HUES6 (cell line): ENCODE data around the gene SERP2.

Experiments
- H3K27ac ChIP-seq: 2 replicates; pipeline ENCODE4 v1.7.0; 2013; ENCODE audit warnings: low read depth, mild to moderate bottlenecking, low read length, inconsistent platforms
- H3K27me3 ChIP-seq: 2 replicates; pipeline ENCODE4 v1.6.1; 2013; ENCODE audit warnings: low read length; ENCODE audit not compliant: control insufficient read depth, insufficient read depth
- H3K36me3 ChIP-seq: 2 replicates; pipeline ENCODE4 v1.6.1; 2013; ENCODE audit warnings: low read length; ENCODE audit not compliant: control insufficient read depth, insufficient read depth
- H3K4me1 ChIP-seq: 2 replicates; pipeline ENCODE4 v1.6.1; 2013; ENCODE audit warnings: low read length; ENCODE audit not compliant: control insufficient read depth, insufficient read depth
- H3K4me3 ChIP-seq: 2 replicates; pipeline ENCODE4 v1.5.1; 2013; ENCODE audit warnings: low read depth, low read length
- H3K9ac ChIP-seq: one replicate; pipeline ENCODE4 v1.6.1; 2013; ENCODE audit warnings: mild to moderate bottlenecking, low read length
- H3K9me3 ChIP-seq: 2 replicates; pipeline ENCODE4 v1.6.1; 2013; ENCODE audit warnings: low read depth, low read length; ENCODE audit not compliant: control insufficient read depth, insufficient read depth

Gene SERP2

DNA sequence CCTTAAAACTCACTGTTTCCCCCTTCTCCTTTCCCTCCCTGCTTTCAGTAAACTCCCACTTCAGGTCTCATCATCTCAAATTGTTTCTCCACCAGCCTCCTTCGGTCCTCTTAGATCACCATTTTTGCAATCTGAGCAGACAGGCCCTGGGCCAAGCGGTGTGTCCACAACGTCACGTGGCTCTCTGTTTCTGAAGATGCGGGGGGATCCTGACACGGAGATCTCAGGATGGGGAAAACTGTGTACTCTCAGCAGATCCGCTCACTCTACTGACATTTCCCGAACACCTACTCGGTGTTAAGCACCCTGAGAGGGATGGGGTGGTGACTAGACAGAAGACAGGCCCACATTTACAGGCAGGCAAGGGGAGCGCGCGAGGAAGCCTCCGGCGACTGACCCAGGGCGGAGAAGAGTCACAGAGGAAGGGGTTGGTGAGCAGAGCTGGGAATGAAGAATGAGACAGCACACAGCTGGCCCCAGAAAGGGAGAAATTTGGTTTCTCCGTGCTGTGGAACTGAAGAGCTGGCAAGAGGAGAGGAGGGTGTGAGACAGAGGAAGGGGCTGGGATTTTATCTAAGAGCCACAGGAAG is 38.8 kb downstream of the SERP2 start:
- Histone ChIP-seq H3K27me3 (no peaks in the 10 kb centered on the region), H3K9ac (no peak overlapping the region), H3K4me3 (no peak overlapping the region), H3K27ac (no peak overlapping the region), H3K36me3 (no peaks in the 10 kb centered on the region), H3K9me3 (no peaks in the 10 kb centered on the region), H3K4me1 (peaks cover 40% of the 10 kb centered on the region)

DNA sequence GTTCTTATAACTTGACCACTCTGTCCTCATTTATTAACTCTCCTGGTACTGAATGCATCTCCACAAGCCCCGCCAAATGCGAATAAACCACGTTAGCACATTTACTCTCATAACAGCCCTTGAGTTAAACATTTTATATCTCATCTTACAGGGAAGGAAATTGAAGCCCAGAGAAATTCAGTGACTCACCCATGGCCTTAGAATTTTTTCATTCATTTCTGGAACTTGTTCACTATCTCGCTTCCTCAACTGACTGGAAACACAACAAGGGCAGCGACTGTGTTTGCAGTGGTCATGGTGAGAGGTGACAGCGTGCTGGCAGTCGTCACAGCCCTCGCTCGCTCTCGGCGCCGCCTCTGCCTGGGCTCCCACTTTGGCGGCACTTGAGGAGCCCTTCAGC is 39.5 kb downstream of the SERP2 start:
- Histone ChIP-seq H3K4me3 (no peak overlapping the region), H3K27me3 (no peaks in the 10 kb centered on the region), H3K9me3 (no peaks in the 10 kb centered on the region), H3K36me3 (no peaks in the 10 kb centered on the region), H3K4me1 (peaks cover 41% of the 10 kb centered on the region), H3K27ac (no peak overlapping the region), H3K9ac (no peak overlapping the region)

DNA sequence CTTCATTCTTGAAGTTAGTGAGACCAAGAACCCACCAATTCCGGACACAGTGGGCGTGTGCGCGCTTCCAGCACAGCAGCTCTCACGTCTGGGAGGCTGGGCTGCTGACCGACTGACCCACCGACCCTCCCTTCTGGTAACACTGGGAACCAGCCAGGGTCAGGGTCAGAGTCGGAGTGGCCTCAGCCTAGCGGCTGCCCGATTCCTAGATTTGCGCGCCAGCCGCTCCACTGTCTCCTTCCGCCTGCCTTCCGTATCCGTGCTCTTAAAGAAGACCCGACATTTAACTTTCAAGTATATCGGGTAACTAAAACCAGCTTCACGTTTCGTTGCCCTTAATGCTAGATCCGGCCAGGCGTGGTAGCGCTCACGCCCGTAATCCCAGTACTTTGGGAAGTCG is 41.1 kb downstream of the SERP2 start:
- no peaks in the 10 kb centered on the region for H3K27me3 ChIP-seq
- H3K4me3 ChIP-seq = no peak overlapping the region
- no peak overlapping the region for H3K27ac ChIP-seq
- H3K36me3 ChIP-seq = no peaks in the 10 kb centered on the region
- H3K9me3 ChIP-seq = no peaks in the 10 kb centered on the region
- H3K9ac ChIP-seq = no peak overlapping the region
- H3K4me1 ChIP-seq = peaks cover 41% of the 10 kb centered on the region

DNA sequence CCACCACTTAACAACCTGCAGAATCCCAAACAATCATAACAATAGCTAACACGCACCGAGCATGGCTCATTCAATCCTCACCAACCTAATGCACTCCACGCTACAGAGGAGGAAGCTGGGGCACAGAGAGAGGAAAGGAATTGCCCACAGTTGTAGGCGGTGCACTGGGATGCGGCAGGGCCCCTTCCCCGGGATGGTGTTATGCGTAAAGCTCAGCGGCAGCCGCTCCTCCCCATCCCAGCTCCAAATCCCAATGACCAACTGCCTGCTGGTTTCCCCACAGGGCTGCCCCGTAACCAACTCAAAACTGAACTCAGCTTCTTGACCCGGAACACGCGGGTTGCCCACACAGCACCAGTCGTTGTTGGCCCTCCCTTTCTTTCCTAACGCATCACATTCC is 42.2 kb downstream of the SERP2 start:
- Histone ChIP-seq H3K9me3 (no peaks in the 10 kb centered on the region), H3K27ac (no peak overlapping the region), H3K4me3 (no peak overlapping the region), H3K36me3 (no peaks in the 10 kb centered on the region), H3K9ac (no peak overlapping the region), H3K4me1 (peaks cover 49% of the 10 kb centered on the region), H3K27me3 (no peaks in the 10 kb centered on the region)

DNA sequence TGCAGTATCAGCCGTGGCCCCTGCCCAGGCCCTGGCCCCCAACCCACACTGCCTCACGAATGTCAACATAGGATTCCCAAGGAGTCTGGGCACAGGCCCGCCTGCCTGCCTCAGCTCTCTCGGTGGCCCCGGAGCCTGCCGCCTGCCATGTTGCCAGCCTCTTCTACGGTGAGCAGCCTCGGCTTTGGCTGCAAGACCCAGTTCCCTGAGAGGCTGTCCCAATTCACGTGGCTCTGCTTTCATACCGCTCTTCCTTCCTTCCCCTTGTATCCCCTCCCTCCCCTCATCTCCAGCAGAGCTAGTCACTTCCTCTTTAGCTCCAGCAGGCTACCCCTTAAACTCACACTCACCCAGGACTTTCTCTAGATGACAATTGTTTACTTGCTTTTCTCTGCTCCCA is 42.7 kb downstream of the SERP2 start:
- H3K4me1 ChIP-seq = peaks cover 51% of the 10 kb centered on the region

DNA sequence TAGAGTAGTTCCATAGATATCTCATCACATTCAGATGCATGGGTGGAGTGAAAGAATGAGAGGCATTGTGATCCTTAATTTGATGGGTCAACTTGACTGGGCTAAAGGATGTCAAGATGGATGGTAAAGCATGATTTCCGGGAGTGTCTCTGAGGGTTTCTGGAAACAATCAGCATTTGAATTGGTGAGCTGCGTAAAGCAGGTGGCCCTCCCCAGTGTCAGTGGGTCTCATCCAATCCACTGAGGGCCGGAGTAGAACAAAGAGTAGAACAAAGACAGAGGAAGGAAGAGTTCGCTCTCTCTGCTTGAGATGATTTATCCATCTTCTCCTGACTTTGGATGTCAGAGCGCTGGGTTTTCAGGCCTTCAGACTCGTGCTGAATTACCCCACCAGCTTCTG is 43.1 kb downstream of the SERP2 start:
- Histone ChIP-seq H3K9ac (no peak overlapping the region), H3K27ac (no peak overlapping the region), H3K4me1 (peaks cover 51% of the 10 kb centered on the region), H3K27me3 (no peaks in the 10 kb centered on the region), H3K4me3 (no peak overlapping the region), H3K9me3 (no peaks in the 10 kb centered on the region), H3K36me3 (no peaks in the 10 kb centered on the region)

More for the DNA sequence above, 42.7 kb downstream of the SERP2 start:
- Histone ChIP-seq H3K27ac (no peak overlapping the region), H3K27me3 (no peaks in the 10 kb centered on the region), H3K36me3 (no peaks in the 10 kb centered on the region), H3K4me3 (no peak overlapping the region), H3K9ac (no peak overlapping the region), H3K9me3 (no peaks in the 10 kb centered on the region)

DNA sequence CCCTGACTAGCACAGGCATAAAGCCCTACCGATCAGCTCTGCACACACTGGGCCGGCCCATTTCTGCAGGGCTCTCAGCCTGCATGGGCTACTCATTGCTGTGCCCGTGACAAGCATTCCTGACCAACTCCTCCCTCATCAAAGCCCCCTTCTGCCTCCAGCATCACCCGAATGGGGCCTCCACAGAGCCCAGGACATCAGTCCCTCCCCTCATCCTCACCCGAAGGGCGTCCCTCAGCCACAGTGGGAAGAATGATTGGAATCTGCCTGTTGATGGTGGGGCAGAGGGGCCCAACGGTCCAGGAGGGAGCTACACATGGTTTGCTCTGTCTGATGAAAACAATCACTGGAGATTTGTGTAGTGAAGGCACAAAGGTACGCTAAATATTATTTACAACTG is 43.8 kb downstream of the SERP2 start:
- H3K36me3 ChIP-seq = no peaks in the 10 kb centered on the region
- no peak overlapping the region for H3K4me3 ChIP-seq
- H3K27me3 ChIP-seq = no peaks in the 10 kb centered on the region; the same call in 1 of the 2 replicates
- no peak overlapping the region for H3K9ac ChIP-seq
- no peak overlapping the region for H3K27ac ChIP-seq
- H3K9me3 ChIP-seq = no peaks in the 10 kb centered on the region
- peaks cover 44% of the 10 kb centered on the region for H3K4me1 ChIP-seq

DNA sequence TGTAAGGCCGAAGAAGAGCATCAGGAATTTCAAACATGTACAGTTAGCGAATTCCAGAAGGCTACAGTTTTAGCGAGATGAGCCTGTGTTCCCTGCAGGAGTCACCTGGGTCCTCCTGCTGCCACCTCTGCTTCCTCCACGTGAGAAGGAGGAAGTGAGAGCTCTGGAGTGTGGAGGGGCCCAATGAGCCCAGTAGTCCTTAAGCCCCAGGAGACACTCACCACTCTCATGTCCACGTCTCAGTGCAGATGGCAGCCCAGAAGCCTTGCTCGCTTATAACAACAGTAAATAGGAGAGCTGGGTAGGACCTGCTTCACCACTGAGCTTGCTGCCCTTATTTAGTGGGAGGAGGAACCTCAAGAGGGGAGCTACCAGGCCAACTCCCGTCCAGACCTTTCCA is 44.3 kb downstream of the SERP2 start:
- Histone ChIP-seq H3K36me3 (no peaks in the 10 kb centered on the region), H3K9me3 (no peaks in the 10 kb centered on the region), H3K27ac (no peak overlapping the region)

DNA sequence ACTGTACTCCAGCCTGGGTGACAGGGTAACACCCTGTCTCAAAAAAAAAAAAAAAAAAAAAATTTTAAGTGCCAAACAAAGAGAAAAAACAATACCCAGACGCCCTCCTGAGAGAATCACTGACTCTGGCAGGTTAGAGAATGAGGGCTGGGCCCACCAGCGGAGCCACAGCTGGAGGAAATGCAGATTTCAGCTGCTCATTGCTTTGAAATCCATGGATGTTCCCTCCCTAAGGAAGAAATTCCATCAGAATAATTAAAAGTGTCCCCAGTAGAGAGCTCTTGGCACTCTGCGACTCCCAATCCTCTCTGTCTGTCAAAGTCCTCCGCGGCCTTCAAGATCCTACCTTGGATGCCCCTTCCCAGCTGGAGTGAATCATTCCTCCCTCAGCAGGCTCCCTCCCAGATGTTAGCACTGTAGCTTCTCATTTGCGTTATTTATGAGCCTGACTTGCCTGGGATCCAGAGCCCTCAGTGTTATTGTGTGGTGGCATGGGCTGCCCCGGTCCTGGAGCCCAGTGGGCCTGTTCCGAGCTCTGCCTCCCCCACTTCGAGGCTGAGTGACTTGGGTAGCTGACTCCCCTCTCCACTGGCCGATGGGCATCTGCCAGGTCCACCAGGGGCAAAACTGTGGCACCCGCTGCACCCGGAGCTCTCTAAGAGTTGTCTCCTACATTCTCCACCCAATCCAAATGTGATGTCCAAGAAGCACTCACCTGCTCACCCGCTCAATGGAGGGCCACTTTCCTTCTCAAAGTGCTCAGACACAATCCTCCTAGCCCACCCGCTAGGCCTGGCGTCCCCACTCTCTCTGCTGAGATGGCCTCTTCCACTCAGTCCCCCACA is 47.0 kb downstream of the SERP2 start:
- Histone ChIP-seq H3K9ac (no peak overlapping the region), H3K9me3 (no peaks in the 10 kb centered on the region), H3K27ac (no peak overlapping the region), H3K4me3 (no peak overlapping the region), H3K36me3 (no peaks in the 10 kb centered on the region), H3K27me3 (peaks cover 2% of the 10 kb centered on the region), H3K4me1 (peaks cover 36% of the 10 kb centered on the region)

More for the DNA sequence above, 44.3 kb downstream of the SERP2 start:
- Histone ChIP-seq H3K4me1 (peaks cover 41% of the 10 kb centered on the region), H3K27me3 (peaks cover 2% of the 10 kb centered on the region), H3K4me3 (no peak overlapping the region), H3K9ac (no peak overlapping the region)

DNA sequence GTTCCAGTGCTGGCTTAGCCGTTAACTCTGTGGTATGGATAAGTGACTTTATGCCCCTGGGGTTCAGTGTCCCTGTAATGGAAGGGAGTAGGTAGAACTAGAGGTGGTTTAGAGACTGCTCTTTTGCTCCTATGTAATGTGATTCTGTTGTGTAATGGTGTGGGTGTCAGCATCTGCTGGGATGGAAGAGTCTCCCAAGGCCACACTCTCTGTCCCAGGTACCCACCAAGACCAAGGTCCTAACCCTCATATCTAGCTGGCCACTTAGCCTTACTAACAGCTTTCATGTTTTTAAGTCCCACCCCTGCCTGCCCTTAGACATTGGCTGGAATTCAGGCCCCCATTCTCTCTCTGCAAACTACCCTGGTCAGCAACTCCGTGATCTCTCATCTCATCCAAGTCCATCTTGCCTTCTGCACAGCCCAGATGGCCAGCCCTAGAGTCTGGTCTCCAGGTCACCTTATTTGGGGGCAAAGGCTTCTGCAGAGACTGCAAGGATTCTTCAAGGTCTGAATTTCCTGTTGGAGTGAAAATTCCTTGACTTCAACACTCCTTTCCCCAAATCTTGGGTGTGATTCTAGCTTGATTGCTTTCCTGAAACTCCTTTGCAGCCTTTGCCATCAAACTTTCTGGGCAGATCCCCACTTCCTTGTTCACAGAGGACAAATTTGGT is 48.4 kb downstream of the SERP2 start:
- H3K9ac ChIP-seq = no peak overlapping the region
- no peaks in the 10 kb centered on the region for H3K9me3 ChIP-seq
- H3K27ac ChIP-seq = no peak overlapping the region
- no peaks in the 10 kb centered on the region for H3K36me3 ChIP-seq
- peaks cover 2% of the 10 kb centered on the region for H3K27me3 ChIP-seq
- peaks cover 23% of the 10 kb centered on the region for H3K4me1 ChIP-seq
- no peak overlapping the region for H3K4me3 ChIP-seq
